ENCODE data around the gene SMAD2.
A peak's percentile ranks its signal among the peaks of the same experiment; 100 is the strongest.
"Not testable (repeated sequence)": the region's sequence is repeated elsewhere in the genome, so short reads cannot be mapped to it uniquely, and the experiment has no call there.

The SMAD2 gene

DNA sequence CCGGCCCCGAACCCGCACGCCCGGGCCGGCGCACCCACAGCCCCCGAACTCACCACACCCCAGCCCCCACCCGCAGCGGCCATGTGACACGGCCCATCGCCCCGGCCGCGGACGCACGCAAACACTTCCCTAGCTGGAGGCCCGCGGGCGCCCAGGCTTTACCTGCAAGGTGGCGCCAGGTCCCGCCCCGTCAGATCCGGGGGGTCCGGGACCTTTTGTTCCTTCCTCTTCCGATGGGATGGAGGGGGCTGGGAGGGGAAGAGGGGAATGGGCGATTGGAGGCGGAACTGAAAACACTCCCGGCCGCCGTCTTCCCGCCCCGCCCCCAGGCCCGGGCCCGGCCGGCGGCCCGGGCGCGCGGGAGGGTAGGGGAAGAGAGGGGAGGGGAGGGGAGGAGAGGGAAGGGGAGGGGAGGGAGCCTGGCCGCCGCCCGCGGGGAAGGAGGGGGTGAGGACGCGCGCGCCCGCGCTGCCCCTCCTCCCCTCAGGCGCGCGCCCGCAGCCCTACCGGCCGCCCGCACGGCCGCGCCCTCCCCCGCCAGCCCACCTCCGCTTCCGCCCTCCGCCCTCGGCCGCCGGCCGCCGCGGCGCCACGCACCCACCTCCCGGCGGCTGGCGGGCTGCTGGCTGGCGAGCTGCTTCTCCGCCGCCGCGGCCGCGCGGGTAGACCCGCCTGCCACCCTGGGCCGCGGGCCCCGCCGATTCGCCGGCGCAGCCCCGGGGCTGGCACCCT lies at the start of gene SMAD2:
Gene SMAD2 (minus strand): TSS at position 461 of the 732 bp plus-strand sequence. CDS start 33,903 bp downstream, outside the sequence.
- peak; percentile 68 for DNase-seq (ENCODE audit: low read depth)

DNA sequence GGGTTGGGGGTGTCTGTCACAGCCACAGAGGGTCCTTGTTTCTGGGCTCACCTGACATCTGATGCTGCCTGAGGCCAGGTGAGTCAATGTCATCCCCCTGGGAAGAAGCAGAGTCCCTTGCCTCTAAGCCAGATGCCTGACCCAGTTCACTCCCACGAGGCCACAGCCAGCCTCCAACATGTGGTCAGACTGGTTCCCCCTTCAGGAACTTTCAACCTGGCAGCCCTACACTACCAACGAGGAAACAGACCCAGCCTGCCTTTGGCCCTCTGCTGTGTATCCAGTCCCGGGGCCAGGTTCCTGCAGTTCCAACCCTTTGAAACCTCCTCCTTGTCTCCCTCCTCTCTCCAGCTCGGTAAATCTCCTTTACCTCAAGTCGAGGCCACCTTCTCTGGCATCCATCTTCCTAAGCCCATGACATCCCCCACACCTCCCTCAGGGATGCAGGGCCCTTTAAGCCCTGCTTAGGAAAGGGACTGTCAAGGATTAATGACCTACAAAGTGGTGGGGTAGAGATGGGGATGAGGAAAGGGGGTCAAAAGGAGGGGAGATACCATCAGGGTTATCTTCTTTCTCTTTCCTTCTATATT lies 49.2 kb upstream of the SMAD2 start:
- DNase-seq (ENCODE audit: low read depth) = no peak

DNA sequence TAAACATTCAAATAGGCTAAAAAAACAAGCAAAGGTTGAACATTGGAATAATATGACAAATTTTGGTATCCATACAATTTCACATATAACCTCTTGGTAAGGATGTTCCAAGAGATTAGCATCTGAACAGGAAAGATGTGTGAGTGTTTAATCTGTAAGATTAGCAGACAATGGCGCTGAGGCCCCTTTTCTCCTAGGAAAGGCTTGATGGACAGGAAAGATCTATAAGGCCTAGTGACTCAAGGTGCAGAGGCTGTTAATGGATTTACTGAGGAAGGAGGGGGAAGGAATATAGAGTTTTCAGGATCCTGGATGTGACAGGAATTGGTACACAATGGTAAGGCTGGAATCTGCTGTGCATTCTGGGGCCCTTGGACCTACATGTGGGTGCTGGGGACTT lies 48.1 kb upstream of the SMAD2 start:
- no peak for DNase-seq (ENCODE audit: low read depth)

DNA sequence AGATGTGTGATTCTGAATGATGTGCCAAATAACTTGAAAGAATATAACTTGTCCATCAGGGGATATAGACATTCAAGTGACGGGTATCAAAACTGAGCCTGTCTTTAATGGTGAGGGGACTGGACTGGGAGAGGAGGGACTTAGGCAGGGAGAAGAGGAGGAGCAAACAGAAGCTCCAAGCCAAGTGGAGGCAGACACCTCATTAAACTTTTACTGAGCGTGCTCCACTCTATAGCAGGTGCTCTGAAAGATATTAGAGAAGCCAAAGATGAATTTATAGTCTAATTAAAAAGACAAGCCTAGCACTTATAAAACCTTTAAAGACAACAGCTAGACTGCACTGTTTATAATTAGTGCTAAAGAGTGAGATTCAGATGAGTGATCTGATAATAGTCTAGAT lies 47.7 kb upstream of the SMAD2 start:
- DNase-seq (ENCODE audit: low read depth) = no peak

DNA sequence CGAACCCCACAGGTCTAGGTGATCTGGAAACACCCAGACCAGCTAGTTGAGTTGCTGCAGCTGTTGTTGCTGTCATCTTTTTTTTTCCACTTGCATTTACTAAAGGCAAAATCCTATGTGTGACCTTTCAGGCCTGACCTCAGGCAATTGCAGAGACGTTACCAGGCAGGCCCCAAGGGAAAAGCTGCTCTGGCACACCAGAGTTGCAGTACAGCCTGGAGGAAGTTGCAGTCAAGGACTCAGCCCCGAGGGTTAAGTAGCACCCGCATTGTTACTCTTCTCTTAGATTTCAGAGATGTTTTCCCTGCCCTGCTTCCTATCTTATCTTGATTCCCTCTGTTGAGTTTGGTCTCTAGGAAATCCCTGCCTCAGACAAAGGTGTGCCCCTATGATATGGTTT lies 45.2 kb upstream of the SMAD2 start:
- DNase-seq (ENCODE audit: low read depth) = no peak

DNA sequence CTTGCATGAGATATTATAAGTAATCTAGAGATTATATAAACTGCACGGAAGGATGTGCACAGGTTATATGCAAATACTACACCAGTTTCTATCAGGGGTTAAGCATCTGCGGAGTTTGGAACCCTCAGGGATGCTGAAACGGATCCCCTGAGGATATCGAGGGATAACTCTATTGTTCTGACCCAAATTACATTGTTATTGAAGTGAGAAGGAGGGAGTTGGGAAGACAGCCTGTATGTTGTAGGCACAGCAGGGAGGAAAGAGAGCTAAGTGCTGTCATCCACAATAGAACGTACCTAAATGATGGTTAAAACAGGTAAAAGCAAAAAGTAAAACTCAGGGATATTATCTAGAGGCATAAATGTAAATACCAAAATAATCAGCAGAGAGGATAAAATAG lies 44.6 kb upstream of the SMAD2 start:
- DNase-seq (ENCODE audit: low read depth) = no peak

DNA sequence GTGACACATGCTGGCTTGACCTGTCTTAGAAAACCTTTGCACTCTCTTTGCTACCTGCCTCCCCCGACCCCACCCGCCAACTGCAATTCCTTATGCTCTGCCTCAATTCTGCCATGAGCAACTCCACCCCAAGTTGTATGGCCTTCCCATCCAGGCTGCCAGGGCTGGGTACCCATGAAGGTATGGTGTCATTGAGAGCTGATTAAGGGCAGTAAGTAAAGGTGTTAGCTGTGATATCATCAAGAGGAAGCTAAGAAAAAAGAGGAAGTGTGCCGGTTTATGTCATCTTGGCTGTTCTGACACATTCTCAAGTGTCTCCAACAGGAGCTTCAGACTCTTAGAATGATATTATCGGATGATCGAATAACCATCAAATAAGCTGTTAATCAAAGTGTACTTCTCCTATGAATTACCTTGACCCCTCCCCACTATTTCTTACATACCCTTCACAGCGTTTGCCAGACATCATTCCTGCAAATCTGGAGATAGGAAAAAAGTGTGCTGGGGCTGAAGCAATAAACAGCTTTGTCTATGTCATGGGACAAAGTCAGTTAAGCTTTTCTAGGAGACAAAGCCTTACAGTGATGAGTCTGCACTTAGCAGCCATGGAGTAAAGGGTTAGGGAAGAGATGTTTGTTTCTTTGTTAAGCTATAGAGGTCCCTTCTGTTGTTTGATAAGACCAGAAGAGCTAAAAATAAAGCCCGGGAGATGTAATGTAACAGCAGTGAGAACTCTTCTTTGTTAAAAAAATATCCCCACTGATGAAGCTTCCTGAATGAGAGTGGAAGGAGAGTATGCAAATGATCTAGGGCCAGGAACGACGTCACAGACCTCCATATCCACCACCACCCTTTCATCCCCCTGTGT lies 40.4 kb upstream of the SMAD2 start:
- DNase-seq (ENCODE audit: low read depth) = no peak

DNA sequence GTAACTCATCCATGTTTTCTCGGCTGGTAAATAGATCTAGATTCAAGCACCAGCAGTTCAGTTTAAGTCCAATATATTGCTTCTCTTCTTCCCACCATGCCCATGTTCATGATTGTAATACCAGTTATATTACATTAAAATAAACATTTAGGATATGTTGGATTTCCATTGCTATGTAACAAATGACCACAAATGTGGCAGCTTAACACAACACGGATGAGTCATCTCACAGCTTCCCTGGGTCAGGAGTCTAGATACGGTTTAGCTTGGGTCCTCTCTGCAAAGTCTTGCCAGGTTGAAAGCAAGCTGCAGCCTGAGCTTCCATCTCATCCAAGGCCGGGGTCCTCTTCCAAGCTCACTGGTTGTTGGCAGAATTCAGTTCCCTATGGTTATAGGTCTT lies 39.4 kb upstream of the SMAD2 start:
- no peak for DNase-seq (ENCODE audit: low read depth)

DNA sequence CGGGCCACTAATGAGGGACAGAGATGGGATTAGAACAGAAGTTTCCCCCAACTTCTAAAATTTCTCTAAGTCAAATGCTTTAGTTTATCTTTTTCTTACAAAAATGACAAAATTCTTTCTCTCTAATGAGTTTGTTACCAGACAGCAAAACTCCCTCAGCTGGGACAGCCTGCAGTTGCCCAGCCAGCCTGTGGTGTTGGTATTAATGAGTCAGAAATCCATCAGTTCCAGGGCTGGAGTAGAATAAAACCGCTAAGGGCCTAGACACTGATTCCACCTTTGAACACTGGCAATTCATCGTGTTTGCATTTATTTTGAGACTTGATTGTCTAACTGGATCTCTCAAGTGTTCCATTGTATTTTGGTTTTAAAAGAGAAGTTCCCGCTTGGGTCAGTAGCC lies 38.3 kb upstream of the SMAD2 start:
- DNase-seq (ENCODE audit: low read depth) = no peak

DNA sequence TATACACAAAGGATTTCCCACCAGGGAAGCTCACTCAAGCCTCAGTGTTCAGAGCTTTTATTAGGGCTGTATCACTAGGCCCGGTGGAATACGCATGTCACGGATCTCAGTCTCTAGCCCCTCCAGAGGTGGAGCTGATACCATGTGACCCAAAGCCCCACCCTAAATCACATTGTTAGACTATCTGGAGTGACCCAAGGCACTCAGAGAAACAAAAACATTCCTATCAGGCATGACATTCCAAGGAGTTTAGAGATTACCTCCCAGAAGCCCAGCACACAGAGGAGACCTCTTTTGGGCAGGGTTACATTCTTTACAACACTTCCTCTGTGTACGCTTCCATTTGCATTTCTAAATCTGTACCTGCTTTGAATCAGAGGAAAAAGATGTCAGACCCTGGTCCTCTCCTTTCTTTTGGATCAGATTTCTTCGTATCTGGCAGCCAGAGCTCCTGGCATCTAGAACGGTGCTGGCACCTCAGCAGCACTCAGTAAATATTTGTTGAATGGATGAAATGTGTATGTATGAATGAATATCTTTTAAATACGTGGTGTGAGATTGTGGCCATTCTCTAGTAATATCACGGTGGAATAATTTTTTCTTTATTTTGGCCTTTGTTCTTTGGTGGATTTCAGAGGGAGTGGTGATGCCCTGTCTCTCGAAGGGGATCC lies 37.7 kb upstream of the SMAD2 start:
- no peak for DNase-seq (ENCODE audit: low read depth)

DNA sequence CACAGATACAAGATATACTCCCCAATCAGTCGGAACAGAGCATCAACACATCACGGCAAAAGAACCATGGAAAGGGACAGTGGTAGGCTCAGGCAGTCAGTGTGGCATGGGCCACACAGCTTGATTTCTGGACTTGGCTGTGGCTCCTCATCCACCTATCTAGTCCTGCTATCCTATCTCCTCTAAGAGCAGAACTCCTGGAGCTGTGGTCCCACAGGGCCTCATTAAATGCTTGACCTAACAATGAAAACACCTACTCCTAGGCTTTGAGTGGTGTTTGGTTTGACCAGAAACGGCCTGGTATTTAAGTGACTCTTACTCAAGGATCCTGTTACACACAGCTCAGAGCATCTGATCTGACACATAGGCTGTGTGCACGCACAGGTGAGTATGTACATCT lies 33.6 kb upstream of the SMAD2 start:
- DNase-seq (ENCODE audit: low read depth) = no peak

DNA sequence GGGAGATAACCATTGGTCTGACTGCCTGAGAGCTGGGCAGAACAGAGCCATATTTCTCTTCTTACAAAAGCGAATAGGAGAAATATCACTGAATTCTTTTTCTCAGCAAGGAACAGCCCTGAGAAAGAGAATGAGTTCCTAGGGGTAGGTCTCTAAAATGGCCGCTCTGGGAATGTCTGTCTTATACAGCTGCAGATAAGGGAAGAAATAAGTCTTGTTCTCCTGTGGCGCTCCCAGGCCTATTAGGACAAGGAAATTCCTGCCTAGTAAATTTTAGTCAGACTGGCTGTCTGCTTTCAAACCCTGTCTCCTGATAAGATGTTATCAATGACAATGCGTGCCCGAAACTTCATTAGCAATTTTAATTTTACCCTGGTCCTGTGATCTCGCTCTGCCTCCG lies 30.5 kb upstream of the SMAD2 start:
- not testable (repeated sequence) for DNase-seq (ENCODE audit: low read depth)

DNA sequence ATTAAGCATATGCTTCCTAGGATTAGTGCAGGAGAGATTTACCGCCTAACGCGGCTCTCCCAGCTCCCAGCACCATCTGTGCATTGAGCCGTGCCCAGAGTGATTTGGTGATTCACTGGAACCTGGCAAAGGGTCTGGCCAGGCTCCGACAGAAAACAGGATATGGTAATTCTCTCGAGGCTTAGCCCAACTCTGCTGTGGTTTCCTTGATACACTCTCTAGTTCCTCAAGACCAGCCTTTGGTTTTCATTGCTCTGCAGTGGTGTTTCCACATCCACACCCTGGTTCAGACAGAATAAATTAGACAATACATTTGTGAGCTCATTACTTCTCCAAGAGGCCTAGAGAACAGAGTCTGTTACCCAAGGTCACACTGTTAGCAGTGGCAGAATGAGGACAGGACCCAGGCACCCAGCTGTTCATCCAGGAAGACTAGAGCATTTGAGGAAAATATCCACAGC lies 23.0 kb upstream of the SMAD2 start:
- no peak for DNase-seq (ENCODE audit: low read depth)

DNA sequence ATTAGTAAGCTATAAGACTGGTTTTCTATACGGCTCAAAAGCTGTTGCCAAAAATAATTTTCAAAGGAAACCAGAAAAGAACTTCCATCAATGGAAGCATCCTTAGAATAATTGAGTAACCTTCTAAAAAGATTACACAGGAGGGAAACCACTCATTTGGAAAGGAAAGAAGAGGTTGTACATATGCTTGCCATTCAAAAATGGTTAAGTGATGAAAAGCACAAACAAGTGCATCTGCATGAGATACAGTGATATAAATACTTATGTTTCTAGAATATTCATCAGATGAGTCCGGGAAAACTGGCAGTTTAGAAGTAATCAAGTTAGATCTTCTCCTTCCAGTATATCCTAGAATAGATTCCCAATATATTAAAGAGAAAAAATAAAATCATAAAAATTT lies 20.1 kb upstream of the SMAD2 start:
- DNase-seq (ENCODE audit: low read depth) = no peak

DNA sequence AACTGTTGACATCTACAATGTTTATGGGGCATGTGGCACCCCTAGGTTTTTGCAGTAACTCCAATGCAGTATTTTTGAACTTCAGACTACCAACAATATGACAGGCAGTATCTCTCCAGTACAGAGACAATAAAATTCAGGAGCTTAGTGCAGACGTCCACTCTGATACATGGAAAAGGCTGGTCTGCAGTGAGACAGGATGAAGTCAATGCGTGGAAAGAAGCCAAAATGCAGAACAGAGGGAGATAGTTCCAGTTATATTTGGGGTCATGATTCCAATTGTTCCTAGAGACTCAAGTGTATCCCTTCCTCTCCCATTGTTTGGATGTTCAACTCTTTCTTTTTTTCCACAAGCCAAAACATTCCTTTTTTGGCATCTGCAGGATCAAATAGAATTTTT lies 18.7 kb upstream of the SMAD2 start:
- no peak for DNase-seq (ENCODE audit: low read depth)

DNA sequence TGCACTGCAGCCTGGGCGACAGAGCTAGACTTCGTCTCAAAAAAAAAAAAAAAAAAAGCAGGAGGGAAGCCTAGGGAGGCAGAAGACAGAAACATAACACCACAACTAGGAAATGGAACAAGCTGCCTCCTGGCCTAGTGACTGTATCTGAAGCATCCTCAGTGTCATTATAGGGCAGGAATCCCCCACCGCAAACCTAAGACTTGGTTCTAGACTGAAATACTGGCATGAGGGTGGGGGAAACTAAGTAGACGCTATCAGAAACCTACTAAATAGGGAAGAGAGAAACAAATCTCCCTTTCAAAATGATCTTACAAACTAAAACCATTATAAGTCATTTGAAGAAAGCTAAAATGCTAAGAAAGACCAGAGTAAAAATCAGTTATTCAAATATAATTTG lies 16.4 kb upstream of the SMAD2 start:
- no peak for DNase-seq (ENCODE audit: low read depth)

DNA sequence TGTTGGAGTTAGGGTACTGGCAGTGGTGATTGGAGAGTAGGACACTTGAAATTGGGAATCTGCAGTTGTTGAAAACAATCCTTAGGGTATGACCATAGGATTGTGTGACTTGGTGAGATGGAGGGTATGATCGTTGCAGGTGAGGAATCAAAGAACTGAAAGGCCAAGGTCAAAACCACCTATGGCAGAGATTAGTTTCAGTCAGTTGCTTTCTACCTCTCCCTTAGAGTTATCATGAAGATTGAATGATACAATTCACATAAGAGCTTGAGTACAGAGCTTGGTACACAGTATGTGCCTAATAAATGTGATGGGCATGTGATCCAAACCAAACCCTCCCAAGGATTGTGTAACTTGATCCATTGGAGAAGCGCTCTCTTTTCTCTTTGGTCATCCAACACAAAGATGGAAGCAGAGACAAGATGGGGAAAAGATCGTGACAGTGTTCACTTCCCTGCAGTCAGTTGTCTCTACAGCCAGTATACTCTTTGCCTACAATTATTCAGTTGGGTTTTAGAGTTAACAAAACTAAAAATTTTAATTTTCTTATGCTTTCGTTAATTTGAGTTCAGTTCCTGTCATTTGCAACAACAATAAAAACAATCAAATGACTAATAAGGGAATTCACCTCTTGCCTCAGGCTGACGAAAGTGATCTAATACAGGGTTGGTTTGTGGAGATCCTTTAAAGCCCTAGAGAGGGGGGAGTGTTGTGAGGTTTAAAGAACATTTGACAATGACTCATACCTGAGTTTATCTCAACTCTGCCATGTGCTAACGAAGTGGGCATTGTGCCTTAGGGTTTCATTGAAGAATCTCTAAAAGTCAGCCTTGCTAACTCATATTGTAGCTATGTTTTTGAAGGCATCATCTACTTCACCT lies 14.8 kb upstream of the SMAD2 start:
- DNase-seq (ENCODE audit: low read depth) = no peak

DNA sequence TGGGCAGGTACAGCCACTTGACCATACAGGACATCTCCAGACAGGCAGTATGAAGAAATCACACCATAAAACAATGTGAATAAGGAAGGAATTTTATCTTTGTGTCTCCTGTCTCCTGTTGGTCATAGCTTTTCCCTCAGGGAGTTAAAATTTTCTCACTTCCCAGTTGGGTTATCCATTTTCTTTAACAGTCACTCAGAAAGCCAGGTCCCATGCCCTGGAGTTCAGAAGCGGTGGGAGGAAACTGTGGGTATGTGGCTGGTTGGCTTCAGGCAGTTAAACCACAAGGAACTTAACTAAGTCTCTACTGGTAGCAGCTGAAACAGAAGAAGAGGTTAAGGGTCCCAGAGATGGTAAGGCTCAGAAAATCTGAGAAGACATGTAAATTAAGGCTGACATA lies 6.5 kb upstream of the SMAD2 start:
- no peak for DNase-seq (ENCODE audit: low read depth)

DNA sequence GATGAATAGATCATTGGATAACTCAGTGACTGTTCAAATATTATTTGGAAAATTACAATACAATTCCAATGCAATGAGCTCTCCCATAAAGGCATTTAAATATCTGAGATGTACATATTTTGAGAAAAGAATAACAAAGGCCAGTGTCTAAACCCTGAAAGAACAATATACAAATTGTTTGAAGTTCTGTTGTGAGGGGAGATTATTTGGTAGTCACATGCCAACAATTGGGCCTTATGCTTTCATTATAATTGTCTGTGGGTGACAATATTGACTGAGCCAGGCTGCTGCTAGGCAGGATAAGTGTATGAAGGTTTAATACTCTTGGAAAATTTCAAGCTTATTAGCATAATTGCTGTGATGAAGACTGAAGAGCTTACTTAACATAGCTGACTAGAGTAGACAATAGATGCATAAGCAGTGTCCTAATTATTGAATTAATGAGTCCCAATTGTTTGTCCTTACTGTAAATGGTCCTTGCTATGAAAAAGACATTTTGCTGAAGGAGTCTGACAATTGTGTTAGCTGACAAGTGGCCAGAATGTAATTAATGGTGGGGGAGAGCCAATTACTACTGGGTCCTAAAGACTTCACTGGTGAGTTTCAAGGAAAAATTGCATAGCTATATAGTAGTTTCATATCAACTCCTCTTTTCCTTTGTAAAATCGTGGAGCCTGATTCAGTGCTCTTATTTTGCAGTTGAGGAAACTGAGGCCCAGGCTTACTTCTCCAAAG lies 5.0 kb upstream of the SMAD2 start:
- no peak for DNase-seq (ENCODE audit: low read depth)

DNA sequence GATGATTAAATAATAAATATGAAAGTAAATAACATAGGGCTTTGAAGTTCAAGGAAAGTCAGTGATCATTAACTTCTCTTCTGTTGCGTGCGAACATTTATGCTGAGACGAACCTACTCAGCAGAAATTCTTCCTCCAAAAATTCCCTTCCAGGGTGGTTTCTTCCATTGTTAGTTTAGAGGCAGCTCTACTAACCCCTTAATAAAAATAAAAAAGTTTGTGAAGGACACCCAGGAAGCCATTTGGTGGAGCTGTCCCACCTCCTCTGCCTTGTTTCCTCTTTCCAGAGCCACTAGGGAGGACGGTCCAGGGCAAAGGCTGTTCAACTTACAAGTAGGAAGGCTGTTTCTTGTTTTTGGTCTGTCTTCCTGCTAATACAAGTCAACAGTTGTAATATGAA lies 2.1 kb upstream of the SMAD2 start:
- no peak for DNase-seq (ENCODE audit: low read depth)

DNA sequence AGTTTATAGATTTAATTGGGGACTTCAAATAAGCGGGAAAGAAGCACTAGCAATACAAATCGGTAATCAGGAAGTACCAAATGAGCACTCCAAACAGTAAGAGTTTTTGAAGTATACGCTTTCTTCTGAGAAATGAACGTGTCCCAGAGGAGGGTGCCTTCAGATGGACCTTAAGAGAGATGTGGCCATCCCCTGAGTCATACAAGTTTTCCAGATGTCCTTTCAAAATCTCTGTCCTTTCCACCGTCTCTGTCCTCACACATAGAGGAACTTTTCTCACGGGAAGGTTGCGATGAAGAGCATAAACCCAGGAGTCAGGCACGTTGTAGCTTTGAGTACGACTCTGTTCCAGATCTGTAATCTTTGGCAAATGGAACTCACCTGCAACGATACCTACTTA lies 1.7 kb upstream of the SMAD2 start:
- no peak for DNase-seq (ENCODE audit: low read depth)

Measured in T-helper 22 cell (primary cell).